GM19328 (cell line): ENCODE data around the gene JAM2.
"Not testable (repeated sequence)": the region's sequence is repeated elsewhere in the genome, so short reads cannot be mapped to it uniquely, and the experiment has no call there.

Experiments
- ATAC-seq: cut with Tn5 transposase; IDR thresholded peaks from one replicate; pipeline ENCODE4 v1.9.1; 2021; ENCODE audit warnings: mild to moderate bottlenecking, moderate library complexity; ENCODE audit not compliant: unreplicated experiment

The JAM2 gene

GRCh38 chr21:25638660-25639550 lies at the start of gene JAM2:
TSS of gene JAM2 (plus strand) at chr21:25639258. CDS start at chr21:25639822, 564 bp downstream.
- peak; percentile 46 for ATAC-seq

- ATAC-seq, result no peak
Observed at GRCh38 chr21:25589887-25590286, 49.2 kb upstream of the JAM2 start.

- peak; percentile 92 for ATAC-seq
Observed at GRCh38 chr21:25607151-25608043, 31.7 kb upstream of the JAM2 start, which contains the start of gene MRPL39. TSS of gene MRPL39 (minus strand) at chr21:25607481. CDS start at chr21:25607475, 6 bp downstream.

GRCh38 chr21:25608044-25608737 lies 30.9 kb upstream of the JAM2 start:
- peak; percentile 77 for ATAC-seq

DNA sequence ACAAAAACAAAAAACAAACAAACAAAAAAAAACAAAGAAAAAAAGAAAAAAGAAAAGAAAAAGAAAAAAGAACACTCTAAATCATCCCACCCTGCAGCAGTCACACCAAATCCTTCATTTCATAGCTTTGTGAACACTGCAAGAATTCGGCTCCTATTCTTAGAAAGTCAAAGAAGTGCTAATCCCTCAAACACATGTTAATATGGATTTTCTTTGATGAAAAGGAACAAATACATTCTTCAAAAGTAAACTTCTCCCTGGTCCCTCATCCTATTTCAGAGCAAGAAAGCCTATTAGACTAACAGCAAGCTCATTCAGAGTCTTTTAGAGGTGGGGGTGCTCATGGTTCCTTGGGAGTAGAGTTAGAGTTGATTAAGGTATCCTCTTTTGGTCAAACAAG lies 24.6 kb upstream of the JAM2 start:
- no peak for ATAC-seq

- no peak for ATAC-seq
Observed at GRCh38 chr21:25615880-25616279, 23.2 kb upstream of the JAM2 start.

DNA sequence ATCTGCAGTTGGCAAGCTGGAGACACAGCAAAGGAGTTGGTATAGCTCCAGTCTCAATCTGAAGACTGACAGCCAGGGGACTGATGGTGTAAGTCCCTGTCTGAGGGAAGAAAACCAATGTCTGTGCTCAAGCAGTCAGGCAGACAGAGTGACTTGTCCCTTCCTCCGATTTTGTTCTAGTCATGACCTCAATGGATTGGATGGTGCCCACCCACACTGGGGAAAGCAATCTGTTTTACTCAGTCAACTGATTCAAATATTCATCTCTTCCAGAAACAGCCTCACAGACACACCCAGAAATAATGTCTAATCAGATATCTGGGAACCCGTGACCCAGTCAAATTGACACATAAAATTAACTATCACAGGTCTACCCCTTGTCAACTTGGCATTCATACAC lies 19.9 kb upstream of the JAM2 start:
- no peak for ATAC-seq

DNA sequence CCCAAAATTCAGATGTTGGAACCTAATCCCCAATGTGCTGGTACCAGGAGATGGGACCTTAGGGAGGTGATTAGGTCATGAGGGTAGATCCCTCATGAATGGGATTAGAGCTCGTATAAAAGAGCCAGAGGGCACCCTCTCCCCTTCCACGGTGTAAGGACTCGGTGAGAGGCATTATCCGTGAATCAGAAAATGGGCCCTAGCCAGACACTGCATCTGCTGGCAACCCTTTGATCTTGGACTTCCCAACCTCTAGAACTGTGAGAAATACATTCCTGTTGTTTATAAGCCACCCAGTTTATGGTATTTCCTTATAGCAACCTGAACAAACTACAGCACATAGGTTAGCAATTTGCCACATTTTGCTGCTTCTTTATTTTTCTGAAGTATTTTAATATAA lies 14.5 kb upstream of the JAM2 start:
- ATAC-seq, result no peak

DNA sequence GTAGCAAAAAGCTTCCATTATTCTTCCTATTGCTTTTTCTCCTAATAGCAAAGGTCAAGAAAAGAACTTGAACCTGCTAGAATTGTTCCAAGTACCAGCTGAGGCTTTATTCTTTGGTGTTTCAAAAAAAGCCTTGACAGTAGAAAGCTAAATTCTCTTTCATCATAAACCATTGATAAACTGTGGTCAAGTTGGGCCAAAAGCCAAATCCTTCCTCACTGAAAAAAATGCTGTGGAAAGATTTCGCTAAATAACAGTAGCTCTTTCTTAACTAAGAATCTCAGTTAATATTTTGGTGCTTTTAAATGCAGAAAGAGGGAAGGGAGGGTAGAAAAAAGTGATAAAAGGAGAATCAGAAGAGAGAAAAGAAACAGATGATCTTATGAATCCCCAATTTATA lies 14.0 kb upstream of the JAM2 start:
- no peak for ATAC-seq

GRCh38 chr21:25625776-25626555 lies 13.1 kb upstream of the JAM2 start:
- not testable (repeated sequence) for ATAC-seq

- ATAC-seq, result no peak
Observed at GRCh38 chr21:25626757-25627156, 12.3 kb upstream of the JAM2 start.

GRCh38 chr21:25632296-25632695 lies 6.8 kb upstream of the JAM2 start:
- no peak for ATAC-seq

DNA sequence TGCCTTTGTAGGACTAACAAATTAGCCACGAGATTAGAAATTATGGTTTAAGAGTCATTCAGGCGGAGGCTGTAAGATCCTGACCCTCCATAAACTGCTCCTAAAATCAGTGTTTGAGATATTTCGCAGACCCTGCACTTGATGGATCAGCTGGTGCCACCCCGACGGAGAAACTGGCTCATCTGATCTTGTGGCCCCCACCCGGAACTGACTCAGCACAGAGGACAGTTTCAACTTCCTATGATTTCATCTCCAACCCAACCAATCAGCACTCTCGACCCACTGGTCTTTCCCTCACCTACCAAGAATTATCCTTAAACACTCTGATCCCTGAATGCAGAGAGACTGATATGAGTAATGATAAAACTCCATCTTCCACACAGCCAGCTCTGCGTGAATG lies 3.7 kb upstream of the JAM2 start:
- no peak for ATAC-seq

- ATAC-seq, result no peak
Observed at GRCh38 chr21:25636727-25637126, 2.3 kb upstream of the JAM2 start.

DNA sequence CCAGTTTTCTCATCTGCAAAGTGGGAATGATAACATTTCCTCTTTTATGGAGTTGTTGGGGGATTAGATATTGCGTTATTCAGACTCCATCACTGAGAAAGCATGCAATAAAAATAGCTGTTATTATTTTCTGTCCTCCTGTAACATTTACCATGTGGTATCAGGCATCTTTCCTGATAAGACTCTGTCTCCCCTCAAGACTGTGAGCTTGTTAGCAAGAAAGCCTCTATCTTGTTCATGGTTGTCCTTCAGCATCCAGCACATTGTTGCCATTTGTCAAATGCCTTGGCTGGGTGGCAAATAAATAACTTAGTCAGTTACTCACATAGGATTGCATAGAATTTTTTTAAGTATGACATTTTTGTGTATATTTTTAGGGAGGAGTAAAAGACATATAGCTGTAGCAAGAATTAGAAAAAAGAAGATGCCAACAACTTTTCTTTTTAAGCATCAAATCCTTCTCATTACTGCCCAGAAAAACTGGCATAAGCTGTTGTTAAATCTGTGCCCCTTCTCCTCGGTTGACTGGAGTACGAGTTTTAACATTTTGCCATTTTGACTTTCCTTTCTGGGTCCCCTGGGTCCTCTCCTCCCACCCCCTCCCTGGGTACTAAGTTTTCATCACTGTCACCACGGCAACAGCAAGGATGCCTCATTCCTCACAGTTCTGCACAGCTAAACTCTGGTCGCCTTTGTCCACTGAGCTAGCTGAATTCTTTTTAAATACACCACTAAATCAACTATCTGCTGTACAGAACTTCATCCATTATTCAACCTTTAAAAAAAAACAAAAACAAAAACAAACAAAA lies 1.0 kb upstream of the JAM2 start:
- no peak for ATAC-seq

- ATAC-seq, result peak; percentile 55
Observed at GRCh38 chr21:25639551-25640201, 618 bp downstream of the JAM2 start.

DNA sequence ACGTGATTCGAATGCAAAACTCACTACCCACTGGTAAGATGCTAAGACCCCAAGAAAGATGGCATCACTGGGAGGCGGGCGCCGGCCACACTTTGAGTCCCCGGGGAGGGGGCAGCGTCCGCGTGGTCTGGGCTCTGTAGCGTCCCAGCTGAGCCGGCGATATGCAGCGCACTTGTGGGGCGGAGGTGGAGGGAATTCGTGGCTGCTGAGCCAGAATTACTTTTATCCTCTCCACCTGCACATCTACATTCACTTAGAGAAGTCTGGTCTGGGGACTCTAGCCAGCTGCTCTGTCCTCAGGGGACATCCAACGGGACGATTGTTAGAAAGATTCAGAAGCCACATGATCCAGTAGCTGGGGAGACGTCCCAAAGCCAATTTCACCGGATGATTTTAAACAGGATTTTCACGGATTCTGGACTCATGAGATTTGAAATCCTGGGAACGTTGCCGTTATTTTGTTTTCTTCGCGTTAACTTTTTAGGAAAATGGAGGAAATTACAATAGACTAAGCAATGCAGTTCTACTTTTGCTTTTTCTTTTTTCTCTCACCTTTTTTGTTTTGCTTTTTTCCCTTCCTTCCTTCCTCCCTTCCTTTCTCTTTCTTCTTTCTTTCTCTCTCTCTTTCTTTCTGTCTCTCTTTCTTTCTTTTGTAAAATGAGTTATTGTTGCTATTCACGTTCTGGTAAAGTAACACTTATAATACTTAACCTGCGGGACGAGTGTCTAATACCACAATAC lies 1.3 kb downstream of the JAM2 start:
- no peak for ATAC-seq

DNA sequence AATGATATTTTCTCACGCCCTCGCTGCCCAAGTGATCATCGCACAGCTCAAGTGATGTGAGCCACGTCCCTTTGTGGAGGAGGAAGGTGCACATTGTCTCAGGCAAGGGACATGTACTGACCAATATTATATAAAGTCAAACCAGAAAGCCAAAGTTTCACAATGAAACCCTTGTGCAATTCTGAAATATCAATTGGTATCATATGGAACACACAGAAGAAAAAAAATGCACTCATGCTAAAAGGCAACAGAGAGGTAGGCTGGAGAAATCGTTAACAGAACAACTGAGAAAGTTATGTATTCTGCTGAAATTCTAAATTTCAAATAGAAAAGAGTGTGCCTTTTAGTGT lies 1.9 kb downstream of the JAM2 start:
- ATAC-seq, result no peak
